ENCODE measurements around the gene CD248. TPM values are rescaled to one million over a fixed set of nuclear protein-coding genes. Genes with fewer than 3 reads are reported as not detected.
A peak's percentile ranks its signal among the peaks of the same experiment; 100 is the strongest.

Gene CD248
- total RNA-seq, 1 donor from 2014 or later = 58.8 TPM

- Histone ChIP-seq H3K9ac (ENCODE audit: low read length) (peak overlapping the region; percentile 80), H3K4me1 (ENCODE audit: insufficient read depth, low read length) (peaks cover 53% of the 10 kb centered on the region), H4K20me1 (ENCODE audit: insufficient read depth, low read length) (peaks cover 15% of the 10 kb centered on the region), H3K9me3 (ENCODE audit: insufficient read depth, low read depth, low read length) (no peaks in the 10 kb centered on the region), H3K27me3 (ENCODE audit: insufficient read depth, low read length) (no peaks in the 10 kb centered on the region), H3K27ac (ENCODE audit: low read depth, low read length) (peak overlapping the region; percentile 50), H3K79me2 (ENCODE audit: insufficient read depth, low read length) (peaks cover 32% of the 10 kb centered on the region), H3K4me3 (ENCODE audit: insufficient read depth, low read depth, low read length) (peak overlapping the region; percentile 48), H3K4me2 (ENCODE audit: low read length) (peak overlapping the region; percentile 81), H3K36me3 (ENCODE audit: insufficient read depth, low read length) (no peaks in the 10 kb centered on the region), H2AFZ (ENCODE audit: low read depth, low read length) (no peak overlapping the region)
- peaks cover 34% of the 10 kb centered on the region for H3K4me1 Mint-ChIP-seq (ENCODE audit: low read depth, unreplicated experiment)
- H3K36me3 Mint-ChIP-seq (ENCODE audit: low read depth, unreplicated experiment) = peaks cover 8% of the 10 kb centered on the region
- TF ChIP-seq EZH2 (IDR thresholded peaks at IDR 0.05; ENCODE audit: insufficient read depth, low read length) (no peak), CTCF (IDR thresholded peaks at IDR 0.05; ENCODE audit: insufficient read depth, low read depth, low read length) (no peak)
- peaks cover 2% of the 10 kb centered on the region for H3K27me3 Mint-ChIP-seq (ENCODE audit: low read depth, unreplicated experiment)
- FAIRE-seq (no peak), DNase-seq (ENCODE audit: low read depth) (no peak)
- peaks cover 16% of the 10 kb centered on the region for H3K9me3 Mint-ChIP-seq (ENCODE audit: unreplicated experiment)
- H3K4me3 Mint-ChIP-seq (ENCODE audit: unreplicated experiment) = no peak overlapping the region
- H3K27ac Mint-ChIP-seq (ENCODE audit: unreplicated experiment) = no peak overlapping the region
These were observed 678 bp downstream of the CD248 start for GRCh38 chr11:66315921-66316811.

DNA sequence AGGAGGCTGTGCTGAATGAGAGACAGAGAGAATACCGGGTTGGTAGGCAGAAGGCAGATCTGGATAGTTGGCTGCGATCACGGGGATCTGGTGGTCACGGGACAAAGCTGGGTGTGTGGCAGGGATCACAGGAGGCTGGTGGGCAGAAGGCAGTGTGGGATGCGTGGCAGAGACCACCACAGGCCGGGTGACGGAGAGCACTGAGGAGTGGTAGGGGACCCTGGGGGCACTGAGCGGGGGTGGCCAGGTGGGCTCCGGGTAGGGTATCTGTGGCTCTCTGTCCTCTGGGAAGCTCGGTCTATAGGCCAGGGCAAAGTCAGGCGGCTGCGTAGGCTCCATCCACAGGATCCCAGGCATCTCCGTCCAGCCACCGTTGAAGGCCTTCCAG lies 1.4 kb downstream of the CD248 start:
- Histone ChIP-seq H3K4me2 (ENCODE audit: low read length) (peak overlapping the region; percentile 81), H4K20me1 (ENCODE audit: insufficient read depth, low read length) (peaks cover 15% of the 10 kb centered on the region), H2AFZ (ENCODE audit: low read depth, low read length) (no peak overlapping the region), H3K4me1 (ENCODE audit: insufficient read depth, low read length) (peaks cover 53% of the 10 kb centered on the region), H3K27ac (ENCODE audit: low read depth, low read length) (no peak overlapping the region), H3K27me3 (ENCODE audit: insufficient read depth, low read length) (no peaks in the 10 kb centered on the region), H3K9ac (ENCODE audit: low read length) (peak overlapping the region; percentile 80), H3K9me3 (ENCODE audit: insufficient read depth, low read depth, low read length) (no peaks in the 10 kb centered on the region), H3K79me2 (ENCODE audit: insufficient read depth, low read length) (peaks cover 32% of the 10 kb centered on the region), H3K36me3 (ENCODE audit: insufficient read depth, low read length) (no peaks in the 10 kb centered on the region), H3K4me3 (ENCODE audit: insufficient read depth, low read depth, low read length) (peak overlapping the region; percentile 48)
- peaks cover 2% of the 10 kb centered on the region for H3K27me3 Mint-ChIP-seq (ENCODE audit: low read depth, unreplicated experiment)
- H3K4me1 Mint-ChIP-seq (ENCODE audit: low read depth, unreplicated experiment) = peaks cover 34% of the 10 kb centered on the region
- DNase-seq (ENCODE audit: low read depth) (no peak), FAIRE-seq (no peak)
- H3K4me3 Mint-ChIP-seq (ENCODE audit: unreplicated experiment) = no peak overlapping the region
- peaks cover 8% of the 10 kb centered on the region for H3K36me3 Mint-ChIP-seq (ENCODE audit: low read depth, unreplicated experiment)
- H3K9me3 Mint-ChIP-seq (ENCODE audit: unreplicated experiment) = peaks cover 14% of the 10 kb centered on the region
- no peak overlapping the region for H3K27ac Mint-ChIP-seq (ENCODE audit: unreplicated experiment)
- TF ChIP-seq EZH2 (IDR thresholded peaks at IDR 0.05; ENCODE audit: insufficient read depth, low read length) (no peak), CTCF (IDR thresholded peaks at IDR 0.05; ENCODE audit: insufficient read depth, low read depth, low read length) (no peak)

All from astrocyte (in vitro differentiated cells and primary cell).